HG03280 (cell line): Measurements from ENCODE around the gene AIFM3.
"Not testable (repeated sequence)": the region's sequence is repeated elsewhere in the genome, so short reads cannot be mapped to it uniquely, and the experiment has no call there.

ENCODE experiments used
- ATAC-seq: cut with Tn5 transposase; IDR thresholded peaks from one replicate; pipeline ENCODE4 v1.9.1; 2021; ENCODE audit warnings: mild to moderate bottlenecking, moderate library complexity; ENCODE audit not compliant: unreplicated experiment

The AIFM3 gene

DNA sequence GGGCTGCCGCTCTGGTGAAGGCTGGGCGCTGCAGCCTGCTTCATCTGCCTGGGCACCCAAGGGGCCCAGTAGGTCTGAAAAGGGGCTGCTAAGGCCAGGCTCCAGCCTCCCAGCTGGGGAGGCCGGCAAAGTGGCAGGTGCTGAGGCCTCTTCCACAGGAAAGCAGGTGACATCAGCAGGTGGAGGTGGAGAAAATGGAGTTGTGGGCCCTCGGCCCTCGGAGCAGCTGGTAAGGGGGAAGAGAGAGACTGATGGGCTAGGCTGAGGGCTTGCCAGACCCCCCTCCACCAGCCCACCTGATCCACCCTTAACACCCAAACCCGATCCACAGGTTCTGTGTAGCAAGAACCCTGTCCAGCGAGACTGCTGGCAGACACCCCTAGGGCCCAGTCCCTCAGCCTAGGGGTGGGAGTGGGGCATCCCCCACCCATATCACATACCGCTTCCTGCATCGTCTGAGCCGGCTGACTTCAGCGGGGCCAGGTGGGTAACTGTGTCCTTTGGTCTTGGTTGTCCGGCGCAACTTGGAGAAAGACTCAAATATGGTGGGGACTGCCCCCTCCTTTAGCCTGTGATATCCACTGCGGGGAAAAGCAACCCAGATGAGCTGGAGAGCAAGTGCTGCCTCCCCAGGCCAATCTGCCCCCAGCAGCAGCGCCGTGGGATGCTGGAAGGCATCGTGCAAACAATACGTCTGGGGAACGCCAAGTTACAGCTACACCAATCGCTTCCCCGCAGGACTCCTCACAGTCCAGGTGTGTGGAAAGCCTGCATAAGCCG, 33.3 kb downstream of the AIFM3 start:
- ATAC-seq, result no peak

DNA sequence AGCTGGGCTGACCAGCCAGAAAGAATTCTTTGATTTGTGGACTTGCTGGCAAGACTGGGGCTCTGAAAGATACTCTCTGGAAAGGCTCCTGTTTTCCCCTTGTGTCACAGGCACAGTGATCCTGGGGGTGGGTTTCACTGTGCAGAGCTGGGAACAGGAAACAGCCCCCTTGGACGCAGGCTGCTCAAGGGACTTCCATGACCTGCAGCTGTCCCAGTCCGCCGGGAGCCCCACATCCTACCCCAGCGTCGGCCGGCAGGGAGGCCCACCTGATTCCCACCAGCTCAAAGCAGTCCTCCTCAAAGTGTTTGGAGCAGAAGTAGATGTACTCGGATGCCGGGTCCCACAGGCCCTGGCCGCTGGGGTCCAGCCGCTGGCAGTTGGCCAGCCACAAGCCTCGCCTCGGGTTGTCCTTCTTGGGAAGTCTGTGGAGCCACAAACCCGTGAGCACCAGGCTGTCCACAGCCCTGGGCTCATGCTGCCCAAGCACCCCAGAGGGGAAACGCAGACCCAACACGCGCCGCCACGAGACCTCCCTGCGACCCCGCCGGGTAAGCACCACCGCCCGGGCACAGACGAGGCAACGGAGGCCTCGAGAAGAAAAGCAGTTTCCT, 34.0 kb downstream of the AIFM3 start:
- ATAC-seq, result no peak

GRCh38 chr22:21001601-21002325, 34.7 kb downstream of the AIFM3 start, which contains the start of gene THAP7:
Gene THAP7, minus strand, starts transcription at chr22:21002118. Its CDS starts 207 bp downstream, at chr22:21001911.
- peak; percentile 89 for ATAC-seq

GRCh38 chr22:21003782-21004181, 36.7 kb downstream of the AIFM3 start:
- ATAC-seq, result no peak

- ATAC-seq, result not testable (repeated sequence)
Observed at GRCh38 chr22:21009208-21009607, 42.2 kb downstream of the AIFM3 start.

DNA sequence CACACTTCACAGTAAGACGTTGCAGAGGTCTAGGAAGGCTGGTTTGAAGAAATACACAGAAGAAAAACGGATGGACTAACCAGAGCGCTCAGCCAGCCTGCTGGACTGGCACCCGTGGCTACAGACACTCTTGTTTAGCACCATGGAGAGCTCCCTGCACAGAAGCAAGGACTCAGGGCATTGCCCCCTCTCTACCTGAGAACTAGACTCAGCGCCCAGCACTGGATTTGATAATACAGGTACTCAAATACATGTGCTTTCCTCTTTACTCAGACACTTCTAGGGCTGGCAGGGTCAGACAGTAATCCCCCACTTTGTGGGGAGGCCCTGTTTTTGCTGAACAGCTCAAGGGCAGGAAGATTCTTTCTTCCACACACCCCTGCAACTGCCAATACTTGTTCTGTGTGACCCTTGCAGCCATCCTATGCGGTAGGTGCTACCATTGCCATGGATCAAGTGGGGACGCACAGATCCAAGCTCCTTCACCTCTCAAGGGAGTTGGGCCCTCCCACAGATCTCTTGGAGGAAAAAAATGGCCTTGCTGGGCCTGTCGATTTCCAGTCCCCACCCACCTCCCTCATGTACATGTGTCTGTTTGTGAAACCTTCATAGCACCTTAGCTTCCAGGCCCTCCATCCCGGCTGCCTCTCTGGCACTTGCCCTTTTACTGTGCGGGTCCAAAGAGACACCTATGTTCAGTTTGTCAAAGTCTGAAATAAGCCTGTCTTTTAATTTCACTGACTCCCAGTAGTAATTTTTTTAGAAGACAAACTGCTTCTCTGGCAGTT, 42.8 kb downstream of the AIFM3 start:
- no peak for ATAC-seq

GRCh38 chr22:21010426-21011113, 43.5 kb downstream of the AIFM3 start:
- no peak for ATAC-seq

- ATAC-seq, result no peak
Observed at GRCh38 chr22:21012446-21013407, 45.7 kb downstream of the AIFM3 start.

- ATAC-seq, result no peak
Observed at GRCh38 chr22:21013657-21014201, 46.7 kb downstream of the AIFM3 start.

GRCh38 chr22:21014202-21014725, 47.2 kb downstream of the AIFM3 start:
- peak; percentile 80 for ATAC-seq

DNA sequence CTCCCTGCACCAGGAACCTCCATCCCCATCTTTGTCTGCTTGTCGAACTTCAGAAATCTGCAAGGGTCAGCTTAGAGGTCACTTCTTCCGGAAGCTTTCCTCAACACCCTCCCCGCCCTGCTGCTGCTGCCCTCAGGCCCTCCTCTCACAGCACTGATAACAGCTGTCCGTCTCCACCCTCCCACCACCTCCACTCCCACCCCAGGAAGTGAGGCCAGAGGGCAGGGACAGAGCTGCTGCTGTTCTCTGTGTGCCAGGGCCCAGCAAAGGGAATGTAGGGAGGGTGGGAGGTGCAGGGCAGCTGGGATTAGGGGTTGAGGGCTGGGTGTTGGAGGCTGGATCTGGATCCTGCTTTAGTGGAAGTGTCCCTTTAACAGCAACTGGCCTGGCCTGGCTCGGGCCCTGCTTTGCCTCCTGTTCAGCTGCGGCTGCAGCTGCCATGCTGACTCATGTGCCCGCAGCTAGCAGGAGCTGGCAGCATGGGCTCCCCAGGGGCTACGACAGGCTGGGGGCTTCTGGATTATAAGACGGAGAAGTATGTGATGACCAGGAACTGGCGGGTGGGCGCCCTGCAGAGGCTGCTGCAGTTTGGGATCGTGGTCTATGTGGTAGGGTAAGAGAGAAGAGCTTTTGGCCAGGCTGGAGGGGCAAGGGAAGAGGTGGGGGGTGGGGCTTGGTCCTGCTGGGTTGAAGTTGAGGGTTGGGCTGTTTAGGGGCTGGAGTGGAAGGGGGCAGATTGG, 47.8 kb downstream of the AIFM3 start, which contains the start of gene P2RX6:
TSS of gene P2RX6 (plus strand) at position 440 of the 740 bp plus-strand sequence. CDS start at position 450, 10 bp downstream.
- no peak for ATAC-seq

DNA sequence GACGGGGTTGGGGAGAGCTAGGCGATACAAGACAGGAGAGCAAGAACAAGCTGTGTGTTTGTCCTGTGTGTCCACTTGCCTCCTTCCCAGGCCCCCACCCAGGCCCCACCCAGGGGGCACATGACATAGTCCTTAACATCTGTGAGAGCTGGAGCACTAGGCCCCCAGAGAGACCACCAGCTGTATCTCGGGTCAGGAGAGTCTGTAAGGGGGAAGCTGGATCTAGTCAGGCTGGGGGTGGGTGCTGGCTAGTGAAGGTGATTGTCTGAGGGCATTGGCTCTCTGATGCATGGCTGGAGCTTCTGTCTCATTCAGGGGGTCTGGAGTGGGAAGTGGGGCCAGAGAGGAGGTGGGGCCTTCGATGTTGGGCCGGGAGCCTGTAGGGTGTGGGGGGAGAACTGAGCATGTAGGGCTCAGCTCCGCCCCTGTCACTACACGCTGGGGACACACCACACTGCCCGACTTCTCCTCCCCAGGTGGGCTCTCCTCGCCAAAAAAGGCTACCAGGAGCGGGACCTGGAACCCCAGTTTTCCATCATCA, 48.5 kb downstream of the AIFM3 start:
- no peak for ATAC-seq

DNA sequence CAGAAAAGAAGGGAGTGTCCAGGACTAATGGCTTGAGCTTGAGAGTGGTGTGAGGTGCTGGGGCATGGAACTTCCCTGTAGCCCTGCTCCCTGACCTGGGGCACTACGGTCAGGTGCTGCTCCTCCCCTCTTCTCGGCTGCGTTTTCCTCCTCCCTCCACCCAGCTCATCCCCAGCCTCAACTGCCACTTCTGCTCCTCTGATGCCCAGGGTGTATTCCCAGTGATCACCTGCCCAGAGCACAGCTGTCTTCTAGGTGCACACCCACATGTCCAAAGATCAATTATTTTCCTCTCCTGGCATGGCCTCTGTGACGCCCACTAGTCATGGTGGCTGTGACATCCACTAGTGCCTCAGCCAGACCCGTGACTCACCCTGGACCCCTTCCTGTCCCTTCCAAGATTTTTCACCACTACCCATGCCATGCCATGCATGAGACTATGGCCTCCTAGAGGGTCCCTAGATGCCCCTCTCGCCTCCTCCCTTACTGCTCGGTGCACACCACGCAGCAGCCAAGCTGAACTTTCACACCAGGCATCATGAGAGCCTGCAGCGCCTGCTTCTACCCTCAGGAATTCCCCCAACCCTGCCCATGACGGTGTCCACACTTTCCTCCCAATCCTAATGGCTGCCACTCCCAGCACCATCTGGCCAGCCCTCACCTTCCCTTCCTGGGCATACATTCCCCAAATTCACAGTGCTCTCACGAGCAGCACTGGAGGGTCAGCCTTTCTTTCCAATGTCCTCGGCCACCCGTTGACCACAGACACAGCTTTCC, 49.8 kb downstream of the AIFM3 start:
- no peak for ATAC-seq

- ATAC-seq, result no peak
Observed at GRCh38 chr22:21018314-21018713, 51.3 kb downstream of the AIFM3 start.

GRCh38 chr22:21020802-21021429, 53.9 kb downstream of the AIFM3 start:
- ATAC-seq, result no peak

DNA sequence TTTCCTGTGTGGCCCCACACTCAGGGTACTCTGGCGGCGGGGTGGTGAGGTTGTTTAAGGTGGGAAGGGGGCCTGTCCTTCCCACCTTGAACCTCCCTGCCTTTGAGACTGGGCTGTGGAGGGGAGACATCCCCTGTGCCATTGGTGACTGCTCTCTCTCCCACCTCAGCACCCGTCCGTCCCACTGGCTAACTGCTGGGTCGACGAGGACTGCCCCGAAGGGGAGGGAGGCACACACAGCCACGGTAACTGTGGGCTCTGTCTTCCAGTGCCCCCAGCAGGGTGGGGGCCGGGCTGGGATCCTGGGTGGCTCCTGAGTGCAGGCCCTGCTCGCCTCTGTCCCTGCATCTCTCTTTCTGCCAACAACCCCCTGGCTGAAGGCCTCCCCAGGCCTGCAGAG, 55.5 kb downstream of the AIFM3 start:
- no peak for ATAC-seq
